ENCODE results near the gene CACHD1.

Gene CACHD1

GRCh38 chr1:64433308-64433707 is 36.6 kb upstream of the CACHD1 start:
- DNase-seq (ENCODE audit: low read depth), result no peak
- H3K4me3 ChIP-seq (ENCODE audit: low read depth, low read length), result no peak overlapping the region
- TF ChIP-seq, protein P1, sequence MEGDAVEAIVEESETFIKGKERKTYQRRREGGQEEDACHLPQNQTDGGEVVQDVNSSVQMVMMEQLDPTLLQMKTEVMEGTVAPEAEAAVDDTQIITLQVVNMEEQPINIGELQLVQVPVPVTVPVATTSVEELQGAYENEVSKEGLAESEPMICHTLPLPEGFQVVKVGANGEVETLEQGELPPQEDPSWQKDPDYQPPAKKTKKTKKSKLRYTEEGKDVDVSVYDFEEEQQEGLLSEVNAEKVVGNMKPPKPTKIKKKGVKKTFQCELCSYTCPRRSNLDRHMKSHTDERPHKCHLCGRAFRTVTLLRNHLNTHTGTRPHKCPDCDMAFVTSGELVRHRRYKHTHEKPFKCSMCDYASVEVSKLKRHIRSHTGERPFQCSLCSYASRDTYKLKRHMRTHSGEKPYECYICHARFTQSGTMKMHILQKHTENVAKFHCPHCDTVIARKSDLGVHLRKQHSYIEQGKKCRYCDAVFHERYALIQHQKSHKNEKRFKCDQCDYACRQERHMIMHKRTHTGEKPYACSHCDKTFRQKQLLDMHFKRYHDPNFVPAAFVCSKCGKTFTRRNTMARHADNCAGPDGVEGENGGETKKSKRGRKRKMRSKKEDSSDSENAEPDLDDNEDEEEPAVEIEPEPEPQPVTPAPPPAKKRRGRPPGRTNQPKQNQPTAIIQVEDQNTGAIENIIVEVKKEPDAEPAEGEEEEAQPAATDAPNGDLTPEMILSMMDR (IDR thresholded peaks at IDR 0.05; ENCODE audit: insufficient read depth, low read depth, low read length, missing control alignments), result no peak

DNA sequence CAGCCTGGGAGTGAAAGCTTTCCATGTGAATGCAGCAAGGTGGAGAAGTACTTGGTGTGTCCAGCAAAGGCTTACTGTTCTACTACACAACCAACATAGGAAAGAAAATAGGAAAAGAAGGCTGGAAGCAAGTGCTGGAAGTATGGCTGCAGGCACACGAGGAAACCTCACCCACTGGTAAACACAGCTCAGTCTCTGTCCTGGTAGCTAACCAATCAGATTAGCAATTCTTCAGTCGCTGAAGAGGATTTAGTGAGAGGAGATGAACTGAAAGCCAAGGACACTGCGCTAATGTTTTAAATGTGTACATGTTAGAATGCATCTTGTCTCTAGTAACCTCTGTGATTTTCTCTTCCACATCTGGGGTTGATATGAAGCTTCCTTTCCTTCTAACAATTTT is 36.2 kb upstream of the CACHD1 start:
- no peak overlapping the region for H3K4me3 ChIP-seq (ENCODE audit: low read depth, low read length)
- DNase-seq (ENCODE audit: low read depth), result no peak
- TF ChIP-seq, protein P1 (IDR thresholded peaks at IDR 0.05; ENCODE audit: insufficient read depth, low read depth, low read length, missing control alignments), result no peak

- H3K4me3 ChIP-seq (ENCODE audit: low read depth, low read length), result no peak overlapping the region
- TF ChIP-seq, protein P1 (IDR thresholded peaks at IDR 0.05; ENCODE audit: insufficient read depth, low read depth, low read length, missing control alignments), result no peak
- no peak for DNase-seq (ENCODE audit: low read depth)
Observed at GRCh38 chr1:64435000-64435399, 34.9 kb upstream of the CACHD1 start.

DNA sequence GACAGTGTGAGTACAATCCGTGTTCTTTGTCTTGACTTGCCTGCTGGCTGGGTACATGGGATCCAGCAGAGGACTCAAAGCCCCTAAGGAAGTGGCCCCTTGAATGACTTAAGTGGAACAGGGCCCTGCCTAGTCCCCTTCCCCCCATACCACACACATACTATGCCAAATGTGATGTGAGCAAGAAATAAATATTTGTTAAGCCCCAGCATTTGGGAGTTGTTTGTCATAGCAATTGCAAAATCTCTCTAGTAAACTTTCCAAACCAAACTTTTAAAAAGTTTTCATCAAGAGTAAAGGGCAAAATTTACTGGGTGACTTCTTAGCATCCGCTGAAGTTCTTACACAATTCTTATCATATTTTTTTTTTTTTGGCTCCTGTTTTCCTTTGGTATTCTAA is 32.5 kb upstream of the CACHD1 start:
- TF ChIP-seq, protein P1 (IDR thresholded peaks at IDR 0.05; ENCODE audit: insufficient read depth, low read depth, low read length, missing control alignments), result no peak
- no peak overlapping the region for H3K4me3 ChIP-seq (ENCODE audit: low read depth, low read length)
- no peak for DNase-seq (ENCODE audit: low read depth)

DNA sequence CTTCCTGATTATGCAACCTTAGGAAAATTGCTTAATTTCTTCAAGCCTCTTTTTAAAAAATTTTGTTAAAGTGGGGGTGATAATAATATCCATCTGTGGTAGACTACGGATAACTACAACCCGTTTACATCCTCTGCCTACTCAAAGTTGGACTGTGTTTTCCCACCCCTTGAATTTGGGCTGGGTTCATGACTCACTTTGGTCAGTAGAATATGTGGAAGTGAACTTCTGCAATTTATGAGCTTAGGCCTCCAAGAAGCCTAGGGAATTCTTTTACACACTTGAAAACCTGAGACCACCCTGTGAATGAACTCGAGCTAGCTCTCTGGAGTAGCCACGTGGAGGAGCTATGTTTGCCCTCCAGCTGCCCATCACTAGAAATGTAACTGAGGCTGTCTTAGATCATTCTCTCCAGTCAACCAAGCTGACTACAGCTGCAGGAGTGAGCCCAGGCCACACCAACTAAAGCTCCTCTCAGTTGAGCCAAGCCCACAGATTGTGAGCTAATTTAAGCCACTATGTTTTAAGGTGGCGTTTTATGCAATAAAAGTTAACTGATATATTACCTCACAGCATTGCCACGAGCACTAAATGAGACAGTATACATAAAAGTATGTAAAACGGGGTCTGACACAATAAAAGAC is 29.6 kb upstream of the CACHD1 start:
- H3K4me3 ChIP-seq (ENCODE audit: low read depth, low read length), result no peak overlapping the region
- TF ChIP-seq, protein P1 (IDR thresholded peaks at IDR 0.05; ENCODE audit: insufficient read depth, low read depth, low read length, missing control alignments), result no peak
- no peak for DNase-seq (ENCODE audit: low read depth)

GRCh38 chr1:64451440-64451839 is 18.5 kb upstream of the CACHD1 start:
- TF ChIP-seq, protein P1 (IDR thresholded peaks at IDR 0.05; ENCODE audit: insufficient read depth, low read depth, low read length, missing control alignments), result no peak

GRCh38 chr1:64453688-64454087 is 16.2 kb upstream of the CACHD1 start:
- no peak for DNase-seq (ENCODE audit: low read depth)
- TF ChIP-seq, protein P1 (IDR thresholded peaks at IDR 0.05; ENCODE audit: insufficient read depth, low read depth, low read length, missing control alignments), result no peak
- H3K4me3 ChIP-seq (ENCODE audit: low read depth, low read length), result no peak overlapping the region

More at GRCh38 chr1:64451440-64451839, 18.5 kb upstream of the CACHD1 start:
- no peak for DNase-seq (ENCODE audit: low read depth)
- H3K4me3 ChIP-seq (ENCODE audit: low read depth, low read length), result no peak overlapping the region

All from GM12865 (cell line).